Panc1 (cell line): ENCODE measurements around the gene GPC3.

Experiments
- CTCF ChIP-seq: fragments of 450-650 bp; IDR thresholded peaks from 2 replicates; pipeline ENCODE4 v1.5.1; 2017; ENCODE audit warnings: mild to moderate bottlenecking
- POLR2AphosphoS5 ChIP-seq: IDR thresholded peaks from 2 replicates; pipeline ENCODE4 v1.6.1; 2012; ENCODE audit warnings: mild to moderate bottlenecking, low read depth, low read length, moderate library complexity
- REST ChIP-seq, 2 experiments: IDR thresholded peaks; 2 replicates each; pipeline ENCODE4 v1.6.1; 2011 to 2012; ENCODE audit warnings: low read depth in 2 of 2, control low read depth in 1 of 2, low read length in 1 of 2, mild to moderate bottlenecking in 1 of 2, moderate library complexity in 1 of 2; ENCODE audit not compliant: insufficient read depth in 1 of 2
- SIN3A ChIP-seq: IDR thresholded peaks from 2 replicates; pipeline ENCODE4 v1.6.1; 2012; ENCODE audit warnings: low read depth, mild to moderate bottlenecking, low read length, moderate library complexity, borderline replicate concordance; ENCODE audit not compliant: insufficient read depth

DNA sequence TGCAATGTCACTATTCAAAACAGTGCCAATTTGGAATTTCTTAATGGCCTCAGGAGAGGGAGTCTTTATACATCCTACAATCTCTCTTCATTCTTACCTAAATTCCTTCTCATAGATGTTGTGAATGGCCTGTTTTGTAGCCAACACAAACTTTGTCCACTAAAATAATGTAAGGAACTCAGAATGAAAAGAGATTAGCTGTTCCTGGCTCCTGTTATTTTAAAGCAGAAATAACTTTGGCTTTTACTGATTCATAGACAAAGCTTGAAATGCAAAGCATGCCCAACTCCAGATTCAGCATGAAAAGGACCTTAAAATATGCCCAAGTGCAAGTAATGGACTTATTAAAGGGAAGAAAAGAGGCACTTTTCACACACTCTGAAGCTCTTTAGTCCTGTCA, 424.1 kb downstream of the GPC3 start:
- TF ChIP-seq CTCF (no peak), POLR2AphosphoS5 (no peak), REST (IDR thresholded peaks at IDR 0.05; ENCODE audit: insufficient read depth in 1 of 2, low read depth in 2 of 2, low read length in 1 of 2) (no peak), SIN3A (no peak)
